GM12873 (cell line): Measurements from ENCODE around the gene TSC22D3.

Experiments
- CTCF ChIP-seq: IDR thresholded peaks from 2 replicates; pipeline ENCODE4 v1.5.1; 2012; ENCODE audit warnings: low read depth, mild to moderate bottlenecking, moderate library complexity, low read length, control low read depth; ENCODE audit not compliant: insufficient read depth; ENCODE audit errors: missing control alignments

TSC22D3 gene

DNA sequence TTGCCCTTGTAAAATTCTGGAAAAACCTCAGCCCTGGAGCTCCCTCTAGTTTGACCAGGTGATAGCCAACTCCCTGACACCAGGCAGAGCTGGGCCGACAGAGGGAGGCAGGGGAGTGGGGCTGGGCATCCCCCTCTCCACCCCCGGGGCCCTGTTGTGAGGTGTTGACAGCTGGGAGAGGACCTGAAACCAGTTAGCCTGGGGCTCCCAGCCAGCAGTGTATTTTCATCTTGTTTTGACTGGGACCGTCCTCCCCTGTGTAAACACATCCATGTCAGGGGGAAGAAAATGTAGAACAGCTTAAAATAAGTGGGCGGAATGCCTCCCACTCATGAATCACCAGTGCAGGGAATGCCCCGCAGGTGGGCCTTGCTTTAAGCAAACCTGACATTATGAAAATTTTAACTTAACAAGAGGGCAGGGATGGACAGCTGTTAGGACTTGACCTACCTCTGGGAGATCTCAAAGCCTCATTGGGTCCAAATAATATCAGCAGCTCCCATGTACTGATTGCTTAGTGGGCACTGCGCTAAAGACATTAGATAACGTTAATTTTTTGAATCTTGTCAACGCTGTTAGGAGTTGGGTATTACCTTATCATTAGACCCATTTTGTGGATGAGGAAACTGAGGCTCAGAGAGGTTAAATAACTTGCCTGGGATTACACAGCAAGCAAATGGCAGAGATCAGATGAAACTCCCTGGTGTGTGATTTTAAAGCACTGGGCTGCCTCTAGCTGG lies 45.9 kb downstream of the TSC22D3 start:
- TF ChIP-seq CTCF, result no peak

DNA sequence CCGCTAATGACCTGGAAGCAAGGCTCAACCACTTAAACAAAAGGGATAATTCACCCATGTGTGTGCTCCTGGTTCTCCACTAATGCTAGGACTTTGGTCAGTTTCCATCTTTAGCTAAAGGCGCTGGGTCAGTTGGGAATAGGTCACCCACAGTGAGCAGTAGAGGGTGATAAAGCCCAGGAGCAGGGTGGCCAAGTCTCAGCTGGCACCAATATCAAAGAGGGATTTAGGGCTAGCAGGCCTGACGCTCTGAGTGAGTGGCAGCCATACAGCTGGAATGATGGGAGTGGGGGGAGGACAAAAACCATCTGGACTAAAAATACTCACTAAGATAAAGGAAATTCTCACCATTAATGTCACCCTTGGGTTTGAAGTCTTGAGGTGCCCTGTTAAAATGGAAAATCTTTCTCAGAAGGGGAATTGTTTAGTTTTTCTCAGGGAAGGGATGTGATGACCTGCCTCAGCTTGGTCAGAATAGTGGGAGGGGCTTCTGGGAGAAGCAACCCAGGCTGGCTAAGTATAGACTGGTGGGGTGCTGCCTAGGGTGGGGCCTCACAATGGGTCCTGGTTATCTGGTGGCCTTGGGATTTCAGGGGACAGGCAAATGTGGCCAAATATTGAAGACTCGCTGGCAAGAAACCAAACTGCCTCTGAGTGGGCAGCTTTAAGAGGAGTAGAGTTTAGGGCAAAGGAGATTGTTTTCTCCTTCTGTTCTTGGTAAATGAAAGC lies 47.1 kb downstream of the TSC22D3 start:
- TF ChIP-seq CTCF, result no peak

DNA sequence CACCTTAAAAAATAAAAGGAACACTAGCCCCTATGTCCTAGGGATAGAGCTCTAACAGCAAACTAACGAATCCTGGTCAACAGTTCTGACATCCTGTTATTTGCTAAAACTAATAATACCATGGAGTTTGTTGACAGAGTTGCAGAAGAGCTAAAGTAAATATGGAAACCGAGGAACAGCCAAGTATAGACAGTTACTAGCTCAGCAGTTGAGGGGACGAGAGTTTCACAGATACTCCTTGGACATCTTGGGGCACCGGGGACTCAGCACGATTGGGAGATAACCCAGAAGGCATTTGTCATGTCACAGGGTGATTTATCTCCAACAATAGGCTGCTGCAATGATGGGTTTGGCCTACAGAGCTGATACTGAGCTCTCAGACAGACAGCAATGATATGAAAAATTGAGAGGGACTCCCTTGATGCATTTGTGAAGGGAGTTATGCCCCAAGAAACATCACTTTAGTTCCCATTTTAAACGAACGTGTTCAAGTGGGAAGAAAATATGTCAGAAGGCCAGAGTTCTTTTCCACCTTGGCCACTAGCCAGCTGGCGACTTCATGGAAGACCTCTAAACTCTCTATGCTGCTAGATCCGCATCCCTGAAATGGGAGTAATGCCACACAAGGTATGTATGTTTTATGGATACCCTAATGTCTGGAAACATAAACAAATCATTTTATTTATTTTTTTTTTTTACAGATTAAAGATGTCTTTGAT lies 48.6 kb downstream of the TSC22D3 start:
- TF ChIP-seq CTCF, result no peak

GRCh38 chrX:107725761-107726555 lies 49.6 kb downstream of the TSC22D3 start:
- TF ChIP-seq CTCF, result no peak

GRCh38 chrX:107724653-107725052 lies 50.9 kb downstream of the TSC22D3 start:
- TF ChIP-seq CTCF, result no peak

DNA sequence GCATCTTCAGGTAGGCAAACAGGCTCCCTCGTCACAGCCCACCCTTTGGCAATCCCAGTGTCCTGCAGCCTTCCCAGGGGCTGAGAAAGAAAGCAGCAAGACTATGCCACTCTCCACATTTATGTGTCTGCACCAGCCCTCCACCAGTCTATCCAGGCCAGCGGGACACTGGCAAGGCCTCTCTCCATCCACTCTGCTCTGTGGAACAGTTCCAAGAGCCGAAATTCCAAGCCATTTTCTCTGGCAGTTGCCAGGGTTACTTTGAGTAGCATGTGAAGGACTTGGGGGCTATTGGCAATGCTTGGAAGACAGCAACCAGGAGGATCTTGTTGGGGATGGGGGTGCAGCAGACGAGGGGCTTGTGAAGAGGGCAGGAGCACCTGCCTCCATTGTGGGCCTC lies 52.1 kb downstream of the TSC22D3 start:
- no peak for TF ChIP-seq CTCF
